Measurements from ENCODE around the gene LHPP. TPM values are rescaled to one million over a fixed set of nuclear protein-coding genes. Genes with fewer than 3 reads are reported as not detected.
A peak's percentile ranks its signal among the peaks of the same experiment; 100 is the strongest.

Gene LHPP
- total and polyA plus RNA-seq, 2 experiments from 2014 or later: 19.0 to 22.9 TPM

DNA sequence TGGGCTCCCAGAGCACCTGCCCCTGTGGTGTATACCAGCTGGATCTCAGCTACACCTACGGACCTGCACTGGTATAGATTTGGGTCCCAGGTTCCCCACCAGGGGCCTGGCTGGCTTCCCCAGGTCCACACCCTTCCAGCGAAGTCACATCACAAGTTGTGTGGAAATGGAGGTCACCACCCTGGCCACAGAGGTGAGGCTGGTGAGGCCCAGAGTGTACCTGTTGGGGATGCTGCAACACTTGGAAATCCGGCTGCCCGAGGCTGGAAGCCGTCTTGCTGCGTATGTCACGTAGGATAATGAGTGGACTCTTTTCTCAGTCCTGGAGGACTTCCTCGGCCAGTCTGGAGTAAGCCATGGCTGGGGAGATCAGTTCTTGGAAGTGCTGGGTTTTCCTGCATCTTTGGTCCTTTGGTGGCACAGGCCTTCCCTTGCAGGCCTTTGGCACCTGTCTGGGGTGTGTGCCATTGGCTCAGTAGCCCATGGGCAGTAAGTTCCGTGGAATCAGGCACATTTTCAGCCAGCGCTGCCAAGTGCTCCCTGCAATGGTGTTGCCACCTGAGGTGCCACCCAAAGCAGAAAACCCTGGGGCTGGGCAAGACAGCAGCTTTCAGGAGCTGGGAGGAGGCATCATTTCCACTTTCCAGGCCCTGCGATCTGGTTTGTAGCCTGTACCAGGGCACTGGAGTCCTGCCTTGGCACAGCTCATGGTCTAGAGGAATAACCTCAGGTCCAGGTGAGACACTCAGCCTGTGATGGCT, 97.9 kb downstream of the LHPP start:
- Histone ChIP-seq H3K4me1 (ENCODE audit: insufficient read depth) (peaks cover 8% of the 10 kb centered on the region), H3K9me3 (ENCODE audit: low read depth) (no peaks in the 10 kb centered on the region), H3K4me2 (ENCODE audit: unreplicated experiment) (peak overlapping the region; percentile 18), H3K27ac (no peak overlapping the region), H3K4me3 (no peak overlapping the region), H3K36me3 (ENCODE audit: low read depth) (no peaks in the 10 kb centered on the region), H2AFZ (no peak overlapping the region), H3F3A (ENCODE audit: insufficient read depth) (no peaks in the 10 kb centered on the region), H3K9me2 (ENCODE audit: insufficient read depth) (no peaks in the 10 kb centered on the region), H3K9ac (no peak overlapping the region), H3K79me2 (ENCODE audit: insufficient read depth) (no peaks in the 10 kb centered on the region), H3K27me3 (replicated peaks; ENCODE audit: insufficient read depth) (no peaks in the 10 kb centered on the region), H4K20me1 (ENCODE audit: insufficient read depth) (no peaks in the 10 kb centered on the region)
- WGBS, 2 experiments (ENCODE audit: low coverage in 1 of 2, low lambda C conversion rate in 2 of 2, missing lambda C conversion rate in 2 of 2): 85% methylated on average over 10 to 11 of the region's 11 CpGs
- TF ChIP-seq EZH2phosphoT487 (IDR thresholded peaks at IDR 0.05; ENCODE audit: insufficient read depth, low read depth): no peak
- TF ChIP-seq EZH2 (IDR thresholded peaks at IDR 0.05; ENCODE audit: insufficient read depth, poor library complexity, severe bottlenecking): no peak
- in situ Hi-C loops (cut with MboI): loop anchor here (10.0 kb wide), 1 partner anchor 175 kb away; no protein-coding TSS in a partner anchor
- no peak for DNase-seq

DNA sequence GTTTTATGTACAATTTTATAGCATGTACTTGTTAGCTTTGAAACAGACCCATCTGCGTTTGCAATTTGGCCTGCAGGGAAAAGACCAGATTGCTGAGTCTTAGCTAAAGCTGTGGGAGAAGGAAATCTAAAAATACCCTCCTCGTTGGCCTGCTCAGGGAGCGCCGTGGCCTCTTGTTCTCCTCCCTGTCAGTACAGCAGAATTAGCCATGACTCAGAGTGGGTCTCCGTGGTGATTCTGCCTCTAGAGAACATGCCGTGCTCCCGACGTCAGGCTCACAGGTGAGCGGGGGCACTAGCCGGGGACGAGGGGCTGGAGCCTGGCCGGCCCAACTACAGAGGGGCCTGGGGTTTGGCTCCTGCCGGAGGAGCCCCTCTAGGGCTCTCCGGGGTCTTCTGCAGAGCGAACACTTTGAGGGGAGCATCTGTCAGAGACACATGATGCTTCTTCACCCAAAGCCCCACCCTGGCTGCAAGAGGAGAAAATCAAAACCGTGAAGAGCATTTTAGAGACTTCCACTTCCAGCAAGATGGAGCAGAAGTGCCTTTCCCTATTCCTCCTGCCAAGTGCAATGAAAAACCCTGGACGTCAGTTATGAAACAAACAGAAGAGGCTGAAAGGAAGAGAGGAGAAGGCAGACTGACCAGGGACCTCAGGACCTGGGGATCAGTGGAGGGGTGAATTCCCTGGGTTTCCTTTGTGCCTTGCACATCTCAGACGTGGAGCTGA, 98.9 kb downstream of the LHPP start:
- Histone ChIP-seq H3K4me2 (ENCODE audit: unreplicated experiment) (peak overlapping the region; percentile 18), H3K36me3 (ENCODE audit: low read depth) (no peaks in the 10 kb centered on the region), H3K9me2 (ENCODE audit: insufficient read depth) (no peaks in the 10 kb centered on the region), H3K27me3 (replicated peaks; ENCODE audit: insufficient read depth) (no peaks in the 10 kb centered on the region), H3K4me3 (no peak overlapping the region), H3F3A (ENCODE audit: insufficient read depth) (no peaks in the 10 kb centered on the region), H2AFZ (no peak overlapping the region), H3K27ac (no peak overlapping the region), H3K79me2 (ENCODE audit: insufficient read depth) (no peaks in the 10 kb centered on the region), H3K9ac (no peak overlapping the region), H4K20me1 (ENCODE audit: insufficient read depth) (no peaks in the 10 kb centered on the region), H3K4me1 (ENCODE audit: insufficient read depth) (peaks cover 8% of the 10 kb centered on the region), H3K9me3 (ENCODE audit: low read depth) (no peaks in the 10 kb centered on the region)
- TF ChIP-seq EZH2phosphoT487 (IDR thresholded peaks at IDR 0.05; ENCODE audit: insufficient read depth, low read depth) (no peak), EZH2 (IDR thresholded peaks at IDR 0.05; ENCODE audit: insufficient read depth, poor library complexity, severe bottlenecking) (no peak)
- in situ Hi-C loops (cut with MboI): no loop called here
- WGBS, 2 experiments (ENCODE audit: low coverage in 1 of 2, low lambda C conversion rate in 2 of 2, missing lambda C conversion rate in 2 of 2): 10 to 17% methylated on average over 16 to 18 of the region's 18 CpGs
- DNase-seq: peak; percentile 82

DNA sequence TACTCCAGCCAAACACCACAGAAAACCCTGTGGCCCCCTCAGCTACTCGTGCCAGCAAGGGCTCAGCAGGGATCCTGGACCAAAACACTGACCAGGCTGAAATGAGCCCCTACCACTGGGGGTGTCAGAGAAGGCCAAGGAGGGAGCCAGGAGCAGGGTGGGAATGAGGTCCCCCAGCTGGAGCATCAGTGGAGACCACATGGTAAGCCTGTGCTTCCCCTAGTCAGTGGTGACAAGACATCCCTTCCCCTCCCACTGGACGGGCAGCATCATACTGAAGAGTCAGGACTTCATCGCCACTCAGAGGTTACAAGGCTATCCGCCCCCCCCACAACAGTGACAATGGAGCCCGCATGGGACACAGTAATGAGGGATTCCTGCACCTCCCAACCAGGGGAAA, 99.6 kb downstream of the LHPP start:
- Histone ChIP-seq H3K9ac (no peak overlapping the region), H3K79me2 (ENCODE audit: insufficient read depth) (no peaks in the 10 kb centered on the region), H3K27ac (no peak overlapping the region), H3K4me3 (no peak overlapping the region), H3F3A (ENCODE audit: insufficient read depth) (no peaks in the 10 kb centered on the region), H3K4me2 (ENCODE audit: unreplicated experiment) (no peak overlapping the region), H3K9me2 (ENCODE audit: insufficient read depth) (no peaks in the 10 kb centered on the region), H4K20me1 (ENCODE audit: insufficient read depth) (no peaks in the 10 kb centered on the region), H2AFZ (no peak overlapping the region), H3K36me3 (ENCODE audit: low read depth) (no peaks in the 10 kb centered on the region), H3K4me1 (ENCODE audit: insufficient read depth) (peaks cover 8% of the 10 kb centered on the region), H3K27me3 (replicated peaks; ENCODE audit: insufficient read depth) (no peaks in the 10 kb centered on the region), H3K9me3 (ENCODE audit: low read depth) (no peaks in the 10 kb centered on the region)
- in situ Hi-C loops (cut with MboI): no loop called here
- 82 to 84% methylated on average over 5 of the region's 5 CpGs for WGBS, 2 experiments (ENCODE audit: low coverage in 1 of 2, low lambda C conversion rate in 2 of 2, missing lambda C conversion rate in 2 of 2)
- no peak for DNase-seq
- TF ChIP-seq EZH2 (IDR thresholded peaks at IDR 0.05; ENCODE audit: insufficient read depth, poor library complexity, severe bottlenecking) (no peak), EZH2phosphoT487 (IDR thresholded peaks at IDR 0.05; ENCODE audit: insufficient read depth, low read depth) (no peak)

DNA sequence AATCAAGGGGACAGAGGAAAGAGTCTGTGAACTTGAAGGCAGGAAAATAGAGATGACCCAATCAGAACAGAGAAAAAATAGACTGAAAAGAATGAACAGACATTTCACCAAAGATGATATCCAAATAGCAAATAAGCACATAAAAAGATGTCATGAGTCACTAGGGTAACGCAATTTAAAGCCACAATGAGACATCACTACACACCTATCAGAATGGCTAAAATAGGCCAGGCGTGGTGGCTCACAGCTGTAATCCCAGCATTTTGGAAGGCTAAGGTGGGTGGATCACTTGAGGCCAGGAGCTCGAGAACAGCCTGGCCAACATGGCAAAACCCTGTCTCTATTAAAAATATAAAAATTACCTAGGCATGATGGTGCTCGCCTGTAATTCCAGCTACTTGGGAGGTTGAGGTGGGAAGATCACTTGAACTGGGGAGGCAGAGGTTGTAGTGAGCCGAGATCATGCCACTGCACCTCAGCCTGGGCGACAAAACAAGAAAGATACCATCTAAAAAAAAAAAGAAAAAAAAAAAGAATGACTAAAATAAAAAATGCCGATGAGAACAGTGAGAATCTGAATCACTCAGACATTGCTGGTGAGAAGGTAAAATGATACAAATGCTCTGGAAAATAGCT, 100.9 kb downstream of the LHPP start:
- H3K36me3 ChIP-seq (ENCODE audit: low read depth): no peaks in the 10 kb centered on the region
- H3K9ac ChIP-seq: no peak overlapping the region
- H4K20me1 ChIP-seq (ENCODE audit: insufficient read depth): no peaks in the 10 kb centered on the region
- H2AFZ ChIP-seq: no peak overlapping the region
- in situ Hi-C loops (cut with MboI): no loop called here
- H3K4me3 ChIP-seq: no peak overlapping the region
- H3F3A ChIP-seq (ENCODE audit: insufficient read depth): no peaks in the 10 kb centered on the region
- H3K4me2 ChIP-seq (ENCODE audit: unreplicated experiment): no peak overlapping the region
- 84 to 87% methylated on average over 7 of the region's 7 CpGs for WGBS, 2 experiments (ENCODE audit: low coverage in 1 of 2, low lambda C conversion rate in 2 of 2, missing lambda C conversion rate in 2 of 2)
- no peaks in the 10 kb centered on the region for H3K9me2 ChIP-seq (ENCODE audit: insufficient read depth)
- peak; percentile 35 for DNase-seq
- H3K27ac ChIP-seq: no peak overlapping the region
- no peaks in the 10 kb centered on the region for H3K9me3 ChIP-seq (ENCODE audit: low read depth)
- H3K79me2 ChIP-seq (ENCODE audit: insufficient read depth): no peaks in the 10 kb centered on the region
- TF ChIP-seq EZH2phosphoT487 (IDR thresholded peaks at IDR 0.05; ENCODE audit: insufficient read depth, low read depth) (no peak), EZH2 (IDR thresholded peaks at IDR 0.05; ENCODE audit: insufficient read depth, poor library complexity, severe bottlenecking) (no peak)
- peaks cover 8% of the 10 kb centered on the region for H3K4me1 ChIP-seq (ENCODE audit: insufficient read depth)
- no peaks in the 10 kb centered on the region for H3K27me3 ChIP-seq (replicated peaks; ENCODE audit: insufficient read depth)

Data from GM23248 (cell line).